Measurements from ENCODE around the gene PMF1.

The PMF1 gene

DNA sequence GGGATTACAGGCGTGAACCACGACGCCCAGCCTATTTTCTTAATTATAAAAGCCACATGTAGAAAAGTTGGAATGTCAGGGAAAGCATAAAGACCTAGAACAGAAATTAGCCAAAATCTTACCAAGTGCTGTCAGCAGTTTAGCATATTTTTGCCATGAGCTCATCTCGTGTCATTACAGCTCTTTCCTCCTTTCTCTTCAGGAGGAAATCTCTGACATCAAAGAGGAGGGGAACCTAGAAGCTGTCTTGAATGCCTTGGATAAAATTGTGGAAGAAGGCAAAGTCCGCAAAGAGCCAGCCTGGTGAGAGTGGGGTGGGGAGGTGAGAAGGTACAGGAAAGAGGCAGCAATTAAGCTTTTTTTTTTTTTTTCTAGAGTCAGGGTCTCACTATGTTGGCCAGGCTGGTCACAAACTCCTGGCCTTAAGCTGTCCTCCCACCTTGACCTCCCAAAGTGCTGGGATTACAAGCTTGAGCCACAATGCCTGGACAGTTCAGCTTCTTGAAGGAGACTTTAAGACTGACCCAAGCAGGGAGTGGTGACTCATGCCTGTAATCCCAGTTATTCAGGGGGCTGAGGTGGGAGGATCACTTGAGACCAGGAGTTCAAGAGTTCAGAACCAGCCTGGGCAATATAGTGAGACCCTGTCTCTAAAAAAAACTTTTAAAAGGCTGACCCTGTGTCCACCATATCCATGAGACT, 20.8 kb downstream of the PMF1 start:
- no peak for DNase-seq (ENCODE audit: low read depth in 1 of 2, low spot score in 1 of 2)

- DNase-seq (ENCODE audit: low read depth in 1 of 2, low spot score in 1 of 2), result no peak
Measured at GRCh38 chr1:156236164-156236563, 23.4 kb downstream of the PMF1 start.

- no peak for DNase-seq (ENCODE audit: low read depth in 1 of 2, low spot score in 1 of 2)
Measured at GRCh38 chr1:156238248-156238647, 25.4 kb downstream of the PMF1 start.

DNA sequence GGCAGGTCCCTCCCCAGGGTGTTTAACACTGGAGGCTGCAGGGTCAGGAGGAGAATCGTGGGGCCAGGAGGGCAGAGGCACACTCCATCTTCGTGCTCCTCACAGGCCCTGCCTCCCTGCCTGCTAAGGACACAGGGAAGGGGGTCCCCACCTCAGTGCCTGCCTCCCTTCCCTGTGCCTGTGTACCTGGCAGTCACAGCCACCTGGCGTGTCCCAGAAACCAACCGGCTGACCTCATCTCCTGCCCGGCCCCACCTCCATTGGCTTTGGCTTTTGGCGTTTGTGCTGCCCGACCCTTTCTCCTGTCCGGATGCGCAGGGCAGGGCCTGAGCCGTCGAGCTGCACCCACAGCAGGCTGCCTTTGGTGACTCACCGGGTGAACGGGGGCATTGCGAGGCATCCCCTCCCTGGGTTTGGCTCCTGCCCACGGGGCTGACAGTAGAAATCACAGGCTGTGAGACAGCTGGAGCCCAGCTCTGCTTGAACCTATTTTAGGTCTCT, 28.6 kb downstream of the PMF1 start:
- DNase-seq (ENCODE audit: low read depth in 1 of 2, low spot score in 1 of 2), result no peak

- DNase-seq (ENCODE audit: low read depth in 1 of 2, low spot score in 1 of 2), result no peak
Measured at GRCh38 chr1:156241926-156242325, 29.1 kb downstream of the PMF1 start, which contains the start of gene BGLAP. BGLAP (plus strand) TSS chr1:156242184; CDS start chr1:156242232, 48 bp downstream.

DNA sequence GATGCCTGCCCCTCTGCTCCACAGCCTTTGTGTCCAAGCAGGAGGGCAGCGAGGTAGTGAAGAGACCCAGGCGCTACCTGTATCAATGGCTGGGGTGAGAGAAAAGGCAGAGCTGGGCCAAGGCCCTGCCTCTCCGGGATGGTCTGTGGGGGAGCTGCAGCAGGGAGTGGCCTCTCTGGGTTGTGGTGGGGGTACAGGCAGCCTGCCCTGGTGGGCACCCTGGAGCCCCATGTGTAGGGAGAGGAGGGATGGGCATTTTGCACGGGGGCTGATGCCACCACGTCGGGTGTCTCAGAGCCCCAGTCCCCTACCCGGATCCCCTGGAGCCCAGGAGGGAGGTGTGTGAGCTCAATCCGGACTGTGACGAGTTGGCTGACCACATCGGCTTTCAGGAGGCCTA, 29.9 kb downstream of the PMF1 start:
- no peak for DNase-seq (ENCODE audit: low read depth in 1 of 2, low spot score in 1 of 2)

DNA sequence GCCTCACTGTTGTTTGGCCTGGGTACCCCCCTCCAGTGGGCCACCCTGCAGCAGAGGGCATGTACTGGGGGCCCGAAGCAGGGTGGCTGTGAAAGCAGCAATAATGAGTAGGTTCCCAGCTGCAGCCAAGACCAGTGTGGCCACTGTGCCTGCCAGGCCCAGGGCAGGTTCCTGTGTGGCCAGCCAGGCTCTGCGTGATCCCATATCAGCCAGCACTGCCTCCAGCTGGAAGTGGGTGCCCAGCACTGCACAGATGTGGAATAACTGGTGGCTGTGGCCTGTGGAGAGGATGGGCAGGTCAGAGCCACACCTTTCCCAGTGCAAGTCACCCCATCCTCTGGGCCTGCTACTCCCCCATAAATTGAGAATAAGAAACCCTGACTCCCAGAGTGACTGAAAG, 31.3 kb downstream of the PMF1 start:
- DNase-seq (ENCODE audit: low read depth in 1 of 2, low spot score in 1 of 2), result no peak

GRCh38 chr1:156244712-156245111, 31.9 kb downstream of the PMF1 start:
- no peak for DNase-seq (ENCODE audit: low read depth in 1 of 2, low spot score in 1 of 2)

- DNase-seq (ENCODE audit: low read depth in 1 of 2, low spot score in 1 of 2), result no peak
Measured at GRCh38 chr1:156245451-156246232, 32.8 kb downstream of the PMF1 start.

DNA sequence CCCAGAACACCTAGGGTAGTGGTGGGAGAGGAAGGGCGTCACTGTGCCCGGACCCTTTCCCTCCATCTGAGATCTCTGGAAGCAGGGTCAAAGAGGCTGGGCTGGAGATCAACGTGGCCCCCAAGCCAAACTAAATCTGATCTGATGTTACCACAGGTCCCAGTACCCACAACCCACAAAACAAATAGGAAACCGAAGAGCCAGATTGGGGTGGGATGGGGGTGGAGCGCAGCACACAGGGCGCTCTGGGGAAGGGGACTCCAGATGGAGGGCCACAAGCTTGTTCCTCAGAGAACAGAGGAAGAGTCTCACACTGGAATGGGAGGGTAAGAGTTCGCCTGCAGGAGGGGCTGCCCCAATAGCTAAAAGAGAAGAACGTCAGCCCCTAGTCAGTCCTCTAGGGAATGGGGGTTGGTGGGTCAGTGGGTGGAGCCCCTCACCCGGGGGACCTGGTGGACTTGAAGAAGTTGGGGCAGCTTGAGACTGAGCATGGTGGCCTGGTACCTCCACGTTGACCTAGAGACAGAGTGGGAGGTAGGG, 33.5 kb downstream of the PMF1 start:
- DNase-seq (ENCODE audit: low read depth in 1 of 2, low spot score in 1 of 2), result no peak

DNA sequence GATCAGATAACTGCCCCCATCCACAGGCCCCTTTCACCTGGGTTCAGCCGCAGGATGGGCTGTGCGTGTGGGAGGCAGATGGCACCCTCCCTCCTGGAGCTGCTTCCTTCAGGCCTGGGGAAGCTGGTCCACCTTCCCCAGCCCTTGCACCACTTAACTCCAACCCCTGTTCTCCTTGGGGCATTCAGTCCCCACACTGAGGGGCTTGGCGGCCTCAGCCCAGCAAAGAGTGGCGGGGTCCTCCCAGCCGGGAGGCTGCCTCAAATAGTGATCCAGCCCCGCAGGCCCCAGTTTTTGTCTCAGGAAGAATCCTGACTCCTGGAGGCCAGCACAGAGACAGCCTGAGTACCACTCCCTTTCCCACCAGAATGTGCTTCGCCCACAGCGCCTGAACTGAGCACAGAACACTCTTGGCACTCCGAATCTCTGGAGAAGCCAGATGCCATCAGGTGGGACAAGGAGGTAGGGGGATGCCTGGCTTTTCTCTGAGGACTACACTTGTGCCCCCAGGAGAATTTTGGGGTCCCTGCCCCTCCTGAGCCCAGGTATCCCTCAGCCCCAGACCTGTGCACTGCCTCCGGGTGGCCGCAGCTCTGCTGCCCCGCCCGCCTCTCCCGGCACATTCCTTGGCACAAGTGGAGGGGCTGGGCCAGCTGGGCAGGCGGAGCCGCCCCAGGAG, 34.1 kb downstream of the PMF1 start:
- no peak for DNase-seq (ENCODE audit: low read depth in 1 of 2, low spot score in 1 of 2)

DNA sequence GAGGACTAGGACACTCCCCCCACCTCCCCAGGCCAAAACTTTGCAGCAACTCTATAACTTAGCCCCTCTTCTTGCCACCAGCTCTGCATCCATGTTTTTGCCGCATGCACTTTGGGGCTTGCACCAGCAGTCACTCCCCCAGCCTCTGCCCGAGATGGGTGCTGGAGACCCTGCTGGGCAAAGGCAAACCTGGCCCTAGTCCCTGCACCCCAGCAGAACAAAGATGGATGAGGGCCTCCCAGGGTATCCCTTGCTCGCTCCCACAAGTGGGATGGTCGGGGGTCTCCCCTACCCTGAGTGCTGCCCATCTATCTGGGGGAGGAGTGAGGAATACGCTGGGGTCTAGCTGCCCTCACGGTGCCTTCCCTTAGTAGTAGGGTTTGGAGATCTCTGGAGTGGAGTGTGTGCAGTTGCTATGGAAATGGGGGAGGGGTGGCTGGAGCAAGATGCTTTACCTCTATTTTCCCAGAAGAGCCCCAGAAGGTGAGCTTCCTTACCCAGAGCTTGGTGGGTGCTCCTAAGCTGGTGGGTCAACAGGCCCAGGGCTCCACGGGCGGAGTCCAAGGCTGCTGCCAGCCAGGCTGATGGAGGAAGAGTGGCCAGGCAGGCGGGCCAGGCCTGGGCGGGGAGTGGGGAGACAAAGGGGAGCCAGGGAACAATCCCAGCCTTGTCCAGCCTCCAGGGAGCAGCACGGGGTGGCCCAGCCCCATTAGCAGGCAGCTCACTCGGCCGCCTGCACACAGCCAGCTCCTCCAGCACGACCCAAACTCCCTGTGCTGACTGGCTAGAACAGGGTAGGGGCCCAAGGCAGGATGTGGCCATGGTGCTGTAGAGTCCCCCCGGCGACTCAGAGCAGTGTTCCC, 34.9 kb downstream of the PMF1 start, which contains the start of gene PAQR6:
Gene PAQR6, minus strand, starts transcription at position 597 of the 863 bp plus-strand sequence. CDS start 1,325 bp downstream, outside the sequence.
- no peak for DNase-seq (ENCODE audit: low read depth in 1 of 2, low spot score in 1 of 2)

GRCh38 chr1:156248323-156248683, 35.5 kb downstream of the PMF1 start:
- no peak for DNase-seq (ENCODE audit: low read depth in 1 of 2, low spot score in 1 of 2)

DNA sequence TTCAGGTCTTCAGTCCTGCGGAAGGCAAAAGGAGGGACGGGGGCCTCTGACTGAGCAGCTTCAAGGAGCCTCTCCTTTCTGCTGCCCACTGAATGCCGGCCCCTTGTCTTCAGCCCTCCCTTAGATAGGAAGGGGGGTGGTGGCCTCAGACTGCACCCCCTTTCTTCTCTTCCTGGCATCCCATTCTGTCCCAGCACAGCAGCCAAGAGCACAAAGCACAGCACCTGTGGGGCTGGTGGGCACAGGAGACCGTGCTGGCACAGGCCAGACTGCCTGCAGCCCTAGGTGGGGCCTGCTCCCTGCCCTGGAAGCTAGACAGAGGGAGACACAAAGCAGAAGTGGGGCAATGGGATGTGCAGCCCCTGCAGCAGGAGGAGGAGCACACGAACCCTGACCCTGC, 36.8 kb downstream of the PMF1 start:
- DNase-seq (ENCODE audit: low read depth in 1 of 2, low spot score in 1 of 2), result no peak

- no peak for DNase-seq (ENCODE audit: low read depth in 1 of 2, low spot score in 1 of 2)
Measured at GRCh38 chr1:156251527-156251926, 38.7 kb downstream of the PMF1 start.

DNA sequence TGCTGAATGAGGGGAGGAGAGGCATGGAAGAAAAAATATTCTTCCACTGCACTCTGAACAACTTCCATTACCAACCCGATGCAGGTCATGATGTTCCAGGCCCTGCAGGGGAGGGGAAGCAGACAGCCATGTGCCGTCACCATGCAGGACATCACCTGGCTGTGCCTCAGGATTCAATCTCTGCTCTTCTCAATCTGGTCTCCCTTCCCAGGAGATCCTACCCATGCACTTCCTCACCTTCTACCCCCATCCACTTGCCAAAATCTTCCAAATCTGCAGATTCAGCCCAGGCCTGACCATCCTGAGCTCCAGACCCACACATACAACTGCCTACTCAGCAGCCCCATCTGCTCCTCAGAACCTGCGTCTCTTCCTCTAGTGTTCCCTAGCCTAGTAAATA, 40.8 kb downstream of the PMF1 start:
- DNase-seq (ENCODE audit: low read depth in 1 of 2, low spot score in 1 of 2), result no peak

DNA sequence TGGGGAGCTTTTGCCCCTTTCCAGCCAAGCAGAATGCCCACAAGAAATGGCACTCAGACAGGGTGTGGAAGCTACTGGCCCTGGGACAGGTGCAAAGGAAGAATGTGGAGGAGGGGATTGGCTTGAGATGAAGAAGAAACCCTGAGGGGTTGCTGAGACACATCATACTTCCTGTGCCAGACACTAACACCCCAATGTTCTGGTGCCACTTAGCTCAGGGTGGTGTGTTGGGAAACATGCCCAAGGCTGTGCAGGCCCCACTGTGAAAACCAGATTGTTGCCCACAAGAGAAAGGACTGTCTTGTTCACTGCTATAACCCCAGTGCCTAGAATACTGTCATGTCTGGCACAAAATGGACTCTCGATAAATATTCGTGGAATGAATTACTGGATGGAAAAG, 44.9 kb downstream of the PMF1 start:
- no peak for DNase-seq (ENCODE audit: low read depth in 1 of 2, low spot score in 1 of 2)

- DNase-seq (ENCODE audit: low read depth in 1 of 2, low spot score in 1 of 2), result no peak
Measured at GRCh38 chr1:156258859-156259258, 46.1 kb downstream of the PMF1 start.

DNA sequence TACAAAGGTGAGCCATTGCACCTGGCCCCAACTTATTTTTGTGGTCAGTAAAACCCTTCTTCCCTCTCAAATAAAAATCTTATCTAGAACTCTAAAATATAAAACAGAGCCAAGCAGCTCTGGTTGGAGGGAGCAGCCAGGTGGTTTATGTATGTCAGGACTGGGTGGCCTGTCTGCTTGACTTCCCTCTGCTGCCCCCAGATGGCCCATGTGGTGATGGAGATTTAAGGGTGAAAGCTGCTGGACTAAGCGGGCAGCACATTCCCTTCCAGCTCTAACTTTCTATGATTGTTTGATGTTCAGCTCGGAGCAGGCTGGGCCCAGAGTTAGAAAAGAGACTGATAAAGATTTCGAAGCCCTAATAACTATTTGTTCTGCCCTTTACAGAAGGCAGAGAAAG, 47.0 kb downstream of the PMF1 start:
- DNase-seq (ENCODE audit: low read depth in 1 of 2, low spot score in 1 of 2), result no peak

DNA sequence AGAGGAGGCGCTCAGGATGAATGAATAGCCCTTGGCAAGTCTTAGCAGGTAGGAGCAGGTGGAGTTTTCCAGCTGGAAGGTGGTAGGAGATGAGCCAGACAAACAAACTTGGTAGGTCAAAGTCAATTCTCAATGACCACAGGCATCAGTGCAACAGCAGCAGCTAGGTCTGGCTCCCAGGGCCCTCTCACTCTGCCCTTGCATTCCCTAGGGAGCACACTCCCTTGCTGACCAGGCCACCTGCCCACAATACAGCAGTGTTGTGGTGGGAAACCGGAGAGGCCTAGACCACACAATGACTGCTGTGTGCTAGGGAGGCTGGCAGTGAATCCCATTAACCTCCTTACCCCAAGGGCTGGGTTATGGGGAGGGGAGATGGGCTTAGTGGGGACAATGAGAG, 48.1 kb downstream of the PMF1 start:
- no peak for DNase-seq (ENCODE audit: low read depth in 1 of 2, low spot score in 1 of 2)

Data from stimulated activated CD4-positive, alpha-beta T cell treated with anti-CD3 and anti-CD28 coated beads, Interleukin-15, amount 100 ng/mL, for 1 hour (primary cell).